Type B pancreatic cell (in vitro differentiated cells): ENCODE data around the gene ZNF652. TPM values are rescaled to one million over a fixed set of nuclear protein-coding genes. Genes with fewer than 3 reads are reported as not detected.

Experiments used
- DNase-seq: peaks from one replicate; pipeline ENCODE4 v3.0.0; 2021; ENCODE audit warnings: mixed read lengths; ENCODE audit not compliant: unreplicated experiment; ENCODE audit errors: extremely low spot score
- H3K27ac Mint-ChIP-seq: 2 replicates; pipeline ENCODE4 v1.8.0; 2021; ENCODE audit warnings: mild to moderate bottlenecking, mixed read lengths
- H3K27me3 Mint-ChIP-seq: 2 replicates; pipeline ENCODE4 v1.8.0; 2021; ENCODE audit warnings: mixed read lengths
- H3K36me3 Mint-ChIP-seq: 2 replicates; pipeline ENCODE4 v1.8.0; 2021; ENCODE audit warnings: mixed read lengths
- H3K4me1 Mint-ChIP-seq: one replicate; pipeline ENCODE4 v1.8.0; 2021; ENCODE audit warnings: mixed read lengths; ENCODE audit not compliant: unreplicated experiment
- H3K4me3 Mint-ChIP-seq: 2 replicates; pipeline ENCODE4 v1.8.0; 2021; ENCODE audit warnings: mild to moderate bottlenecking, mixed read lengths
- H3K9me3 Mint-ChIP-seq: 2 replicates; pipeline ENCODE4 v1.8.0; 2021; ENCODE audit warnings: mixed read lengths
- total RNA-seq: library from RNA; stranded (reverse); gene quantifications from 2 replicates; pipeline ENCODE4 v1.2.1, GENCODE V29; 2021; ENCODE audit warnings: low replicate concordance
- TF ChIP-seq, protein P1 (sequence below): fragments of 200-600 bp; sonication (generic); conservative IDR thresholded peaks from 2 replicates; pipeline ENCODE4 v1.5.0; 2021; ENCODE audit warnings: antibody characterized with exemption, mild to moderate bottlenecking

The ZNF652 gene
- total RNA-seq, 1 donor from 2014 or later, result 39.6 TPM

DNA sequence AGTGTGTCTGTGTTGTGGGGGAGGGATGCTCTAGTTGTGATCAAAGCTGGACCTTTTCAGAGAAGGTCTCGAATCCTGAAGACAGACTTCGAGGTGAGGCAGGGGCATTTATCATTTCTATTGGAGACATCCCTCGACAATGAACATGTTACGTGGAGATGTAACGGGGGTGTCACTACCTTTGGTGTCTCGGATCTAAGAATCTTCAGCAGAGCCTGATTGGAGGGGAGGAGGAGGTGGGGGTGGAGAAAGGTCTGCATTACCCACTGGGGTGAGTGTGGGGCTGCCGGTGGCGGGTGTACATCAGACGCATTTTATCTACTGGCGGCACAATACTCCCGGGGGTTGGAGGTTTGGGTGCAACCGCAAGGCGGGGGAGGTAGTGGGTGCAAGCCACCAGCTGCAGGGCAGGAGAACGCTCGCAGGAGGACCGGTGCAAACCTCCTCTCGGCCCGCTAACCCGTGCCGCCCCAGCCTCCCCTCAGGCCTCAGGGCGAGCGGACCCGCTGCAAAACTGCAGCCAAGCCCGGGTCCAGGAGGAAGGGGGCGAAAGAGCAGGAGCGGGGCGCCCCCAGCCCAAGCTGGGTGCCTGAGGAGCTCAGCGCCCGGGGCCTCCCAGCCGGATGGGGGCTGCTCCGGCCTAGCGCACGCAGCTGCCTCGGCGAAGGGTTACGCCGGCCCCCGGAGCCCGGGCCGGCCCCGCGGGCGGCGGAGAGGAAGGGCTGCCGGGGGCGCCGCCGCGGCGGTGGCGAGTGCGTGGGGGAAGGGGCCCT is 735 bp downstream of the ZNF652 start:
- Mint-ChIP-seq H3K4me1 (peaks cover 38% of the 10 kb centered on the region), H3K4me3 (peak overlapping the region; percentile 98), H3K27ac (peak overlapping the region; percentile 94), H3K27me3 (no peaks in the 10 kb centered on the region), H3K36me3 (peaks cover 2% of the 10 kb centered on the region), H3K9me3 (no peaks in the 10 kb centered on the region)
- TF ChIP-seq, protein P1, sequence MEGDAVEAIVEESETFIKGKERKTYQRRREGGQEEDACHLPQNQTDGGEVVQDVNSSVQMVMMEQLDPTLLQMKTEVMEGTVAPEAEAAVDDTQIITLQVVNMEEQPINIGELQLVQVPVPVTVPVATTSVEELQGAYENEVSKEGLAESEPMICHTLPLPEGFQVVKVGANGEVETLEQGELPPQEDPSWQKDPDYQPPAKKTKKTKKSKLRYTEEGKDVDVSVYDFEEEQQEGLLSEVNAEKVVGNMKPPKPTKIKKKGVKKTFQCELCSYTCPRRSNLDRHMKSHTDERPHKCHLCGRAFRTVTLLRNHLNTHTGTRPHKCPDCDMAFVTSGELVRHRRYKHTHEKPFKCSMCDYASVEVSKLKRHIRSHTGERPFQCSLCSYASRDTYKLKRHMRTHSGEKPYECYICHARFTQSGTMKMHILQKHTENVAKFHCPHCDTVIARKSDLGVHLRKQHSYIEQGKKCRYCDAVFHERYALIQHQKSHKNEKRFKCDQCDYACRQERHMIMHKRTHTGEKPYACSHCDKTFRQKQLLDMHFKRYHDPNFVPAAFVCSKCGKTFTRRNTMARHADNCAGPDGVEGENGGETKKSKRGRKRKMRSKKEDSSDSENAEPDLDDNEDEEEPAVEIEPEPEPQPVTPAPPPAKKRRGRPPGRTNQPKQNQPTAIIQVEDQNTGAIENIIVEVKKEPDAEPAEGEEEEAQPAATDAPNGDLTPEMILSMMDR, result no peak
- DNase-seq, result peak; percentile 70

DNA sequence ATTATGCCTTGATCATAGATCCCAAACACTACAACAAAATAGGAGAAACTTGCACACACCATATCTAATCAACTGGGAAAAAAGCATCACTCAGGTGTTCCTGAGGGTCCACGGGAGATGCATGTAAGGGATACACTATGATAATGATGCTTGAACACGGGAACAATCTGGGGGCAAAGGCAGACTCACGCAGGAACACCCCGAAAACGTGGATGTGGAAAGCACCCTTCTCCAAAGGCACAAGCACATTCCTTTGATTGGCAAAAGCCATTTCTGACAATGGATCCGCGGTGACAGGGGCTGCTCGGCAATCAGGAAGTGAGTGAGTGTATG is 1.3 kb downstream of the ZNF652 start:
- TF ChIP-seq, protein P1, result no peak
- H3K9me3 Mint-ChIP-seq, result no peaks in the 10 kb centered on the region
- DNase-seq, result no peak
- H3K4me1 Mint-ChIP-seq, result peaks cover 38% of the 10 kb centered on the region
- H3K27me3 Mint-ChIP-seq, result no peaks in the 10 kb centered on the region
- peaks cover 3% of the 10 kb centered on the region for H3K36me3 Mint-ChIP-seq
- peak overlapping the region; percentile 98 for H3K4me3 Mint-ChIP-seq
- peak overlapping the region; percentile 94 for H3K27ac Mint-ChIP-seq

DNA sequence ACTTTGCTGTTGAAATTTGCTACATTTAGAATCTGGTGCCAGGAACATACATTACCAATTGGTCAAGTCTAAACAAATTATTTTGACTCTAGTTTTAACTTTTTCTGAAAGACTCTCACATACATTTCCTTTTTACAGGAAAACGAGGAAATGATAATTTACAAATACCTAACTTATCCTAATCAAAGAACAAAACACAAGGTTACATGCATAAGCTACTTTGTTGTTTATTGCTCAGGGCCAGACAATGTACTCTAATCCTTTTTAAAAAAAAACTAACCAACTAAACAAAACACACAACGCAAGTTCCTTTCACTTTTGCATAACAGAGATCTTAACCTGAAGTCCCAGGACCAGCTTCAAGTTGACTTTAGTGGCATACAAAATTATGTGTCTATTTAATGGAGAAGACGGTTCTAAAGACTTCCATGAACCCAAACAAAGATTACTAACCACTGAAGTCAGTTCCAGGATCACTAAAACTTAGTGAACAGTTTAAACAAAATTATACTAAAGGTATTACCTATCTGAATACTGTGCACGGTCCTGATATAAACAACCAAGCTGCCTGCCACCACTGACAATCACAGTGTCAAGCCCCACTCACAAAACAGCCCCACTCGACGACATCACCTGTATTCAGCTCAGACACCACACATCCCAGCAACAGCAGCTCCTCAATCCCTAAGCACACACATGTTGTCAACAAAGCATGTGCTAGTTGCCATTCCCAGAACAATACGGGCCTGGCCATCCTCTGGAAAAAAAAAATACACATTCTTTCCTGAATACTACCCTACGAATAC is 1.9 kb downstream of the ZNF652 start:
- no peak for DNase-seq
- Mint-ChIP-seq H3K4me3 (peak overlapping the region; percentile 98), H3K36me3 (peaks cover 3% of the 10 kb centered on the region), H3K27me3 (no peaks in the 10 kb centered on the region), H3K27ac (peak overlapping the region; percentile 94), H3K9me3 (no peaks in the 10 kb centered on the region), H3K4me1 (peaks cover 38% of the 10 kb centered on the region)
- TF ChIP-seq, protein P1, result no peak

DNA sequence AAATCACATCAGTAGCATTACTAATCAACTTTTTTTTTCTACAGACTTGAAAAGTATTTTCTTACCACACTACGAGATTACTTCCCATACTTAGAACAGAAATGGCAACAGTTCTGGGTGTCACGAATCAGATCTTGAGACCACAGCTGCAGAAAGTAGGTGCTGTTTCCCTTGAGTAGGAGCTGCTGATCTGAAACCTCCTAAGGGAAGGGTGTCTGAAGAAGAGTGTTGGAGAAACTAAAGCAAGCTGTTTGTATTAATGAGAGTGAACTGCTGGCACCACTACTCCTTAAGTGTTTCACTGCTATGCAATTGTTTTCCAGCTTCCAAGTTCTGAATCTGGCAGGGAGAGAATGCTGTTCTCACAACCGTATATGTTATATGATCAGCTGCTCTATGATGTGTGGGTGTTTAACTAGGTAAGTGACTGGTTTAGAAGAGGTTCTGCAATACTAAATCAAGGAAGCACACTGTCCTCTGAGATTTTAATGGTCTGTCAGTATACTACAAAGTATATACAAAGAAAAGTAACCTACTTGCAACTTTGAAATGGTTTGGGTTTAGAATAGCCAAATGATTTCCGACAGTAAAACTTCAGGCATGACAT is 3.3 kb downstream of the ZNF652 start:
- peak overlapping the region; percentile 98 for H3K4me3 Mint-ChIP-seq
- no peak for DNase-seq
- TF ChIP-seq, protein P1, result no peak
- no peaks in the 10 kb centered on the region for H3K9me3 Mint-ChIP-seq
- peaks cover 3% of the 10 kb centered on the region for H3K36me3 Mint-ChIP-seq
- H3K27me3 Mint-ChIP-seq, result no peaks in the 10 kb centered on the region
- peaks cover 38% of the 10 kb centered on the region for H3K4me1 Mint-ChIP-seq
- H3K27ac Mint-ChIP-seq, result peak overlapping the region; percentile 16

DNA sequence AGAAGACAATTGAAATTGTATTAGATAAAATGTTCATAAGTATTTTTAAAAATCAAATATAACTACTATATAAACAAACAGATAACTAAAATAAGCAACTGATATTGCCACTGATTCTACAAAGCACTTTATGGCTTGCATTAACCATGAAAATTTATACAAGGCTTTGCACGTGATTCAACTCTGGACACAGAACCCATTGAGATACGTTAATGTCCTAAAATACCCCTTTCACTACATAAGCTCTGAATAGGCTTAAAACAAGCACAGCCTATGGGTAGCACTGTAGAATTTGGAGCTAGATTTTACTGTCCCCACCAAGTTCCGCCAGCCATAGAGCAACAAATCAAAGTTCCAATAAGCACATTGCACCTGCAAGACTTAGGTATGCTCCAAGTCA is 4.5 kb downstream of the ZNF652 start:
- peaks cover 34% of the 10 kb centered on the region for H3K4me1 Mint-ChIP-seq

More for the DNA sequence above, 4.5 kb downstream of the ZNF652 start:
- Mint-ChIP-seq H3K4me3 (no peak overlapping the region), H3K36me3 (peaks cover 7% of the 10 kb centered on the region), H3K27ac (no peak overlapping the region), H3K27me3 (no peaks in the 10 kb centered on the region), H3K9me3 (no peaks in the 10 kb centered on the region)
- DNase-seq, result no peak
- TF ChIP-seq, protein P1, result no peak
